ENCODE measurements around the gene MUC4. TPM values are rescaled to one million over a fixed set of nuclear protein-coding genes. Genes with fewer than 3 reads are reported as not detected.

Gene MUC4
- total and polyA plus RNA-seq, 2 of the 4 experiments (the other 2 are of a cell fraction): not detected

DNA sequence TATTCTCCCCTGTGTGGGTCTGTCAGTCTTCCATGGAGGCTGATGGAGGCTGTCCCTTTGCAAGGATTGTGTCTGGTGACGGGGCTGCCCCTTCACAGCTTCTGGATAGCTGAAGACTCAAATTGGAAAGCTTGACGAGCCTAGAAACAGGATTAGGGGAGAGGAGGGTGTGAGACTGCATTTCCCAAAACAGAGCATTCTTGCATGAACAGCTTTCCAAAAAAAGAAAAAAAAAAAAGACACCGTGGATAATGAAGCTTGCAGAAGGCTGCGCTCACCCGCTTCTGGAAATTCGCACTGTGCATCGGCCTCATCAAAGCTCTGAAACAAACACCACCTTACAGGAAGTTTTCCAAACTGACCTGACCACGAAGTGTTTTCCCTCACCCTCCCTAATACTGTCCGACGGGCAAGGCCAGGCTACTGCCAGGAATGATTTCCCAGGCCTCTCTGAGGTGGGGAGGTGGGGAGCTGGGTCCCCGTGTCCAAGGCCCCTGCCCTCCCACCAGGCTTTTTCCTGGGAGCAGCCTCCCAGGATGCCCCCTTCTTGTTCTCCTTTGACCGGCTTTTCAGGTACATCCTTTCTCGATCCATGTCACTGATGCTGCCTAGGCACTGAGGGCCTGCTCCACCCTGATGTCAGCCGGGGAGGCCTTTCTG is 24.9 kb upstream of the MUC4 start:
- H4K8ac ChIP-seq (ENCODE audit: low read depth in 2 of 2, low read length in 2 of 2): no peak overlapping the region
- no peak overlapping the region for H3K27ac ChIP-seq (ENCODE audit: insufficient read depth, low read length)
- H3K79me1 ChIP-seq (ENCODE audit: low read depth in 1 of 2, low read length in 2 of 2): no peaks in the 10 kb centered on the region
- H3K4me1 ChIP-seq (ENCODE audit: control insufficient read depth, insufficient read depth, low read length): no peaks in the 10 kb centered on the region
- H3K14ac ChIP-seq (replicated peaks; ENCODE audit: low read depth, low read length): no peak overlapping the region
- H3K4me3 ChIP-seq (ENCODE audit: insufficient read depth, low read depth, low read length): no peak overlapping the region
- H2AK5ac ChIP-seq (ENCODE audit: low read depth, low read length): no peak overlapping the region
- H2BK15ac ChIP-seq (ENCODE audit: low read depth, low read length): no peak overlapping the region
- peaks cover 50% of the 10 kb centered on the region for H3K27me3 ChIP-seq (ENCODE audit: control insufficient read depth, insufficient read depth, low read length)
- no peak overlapping the region for H3K9ac ChIP-seq (ENCODE audit: low read depth, low read length)
- DNase-seq: no peak
- no peaks in the 10 kb centered on the region for H4K20me1 ChIP-seq (ENCODE audit: insufficient read depth, low read length)
- no peak for TF ChIP-seq NFE2L2 (IDR thresholded peaks at IDR 0.05; ENCODE audit: low read depth, low read length)
- no peak for TF ChIP-seq SMC3 (IDR thresholded peaks at IDR 0.05; ENCODE audit: low read depth, low read length)
- no peak for TF ChIP-seq RCOR1 (IDR thresholded peaks at IDR 0.05; ENCODE audit: insufficient replicate concordance, low read length)
- H2BK120ac ChIP-seq (ENCODE audit: low read depth, low read length): no peak overlapping the region
- H3K4ac ChIP-seq (ENCODE audit: low read depth, low read length): no peak overlapping the region
- in situ Hi-C loops (cut with MboI; ENCODE audit: low sequenced_read_pairs) (no loop called here), intact Hi-C loops (cut with micrococcal nuclease) (no loop called here), dilution Hi-C loops (cut with HindIII; ENCODE audit: low sequenced_read_pairs, unreplicated experiment) (no loop called here)
- no peak overlapping the region for H2BK5ac ChIP-seq (ENCODE audit: low read depth, low read length, poor library complexity, severe bottlenecking)
- ChIA-PET POLR2A (ENCODE audit: unreplicated experiment) (no interaction called here), CTCF (interaction anchor here (1.6 kb wide), 1 partner anchor 14 kb away, joined by 4 read pairs; no protein-coding TSS in a partner anchor)
- H3K56ac ChIP-seq (ENCODE audit: extremely low read depth, insufficient read depth, low read length): no peak overlapping the region
- ATAC-seq (ENCODE audit: low read depth): no peak
- H3K9me3 ChIP-seq (ENCODE audit: control insufficient read depth, insufficient read depth, low read length): no peaks in the 10 kb centered on the region
- no TSS peak for BruUV-seq (replicated peaks)
- no CpG with 5 or more reads among the region's 14 CpGs for WGBS, 2 experiments (ENCODE audit: extremely low coverage in 2 of 2, insufficient read length in 1 of 2)
- no peak overlapping the region for H2BK20ac ChIP-seq (ENCODE audit: low read depth, low read length)
- H4K5ac ChIP-seq (ENCODE audit: low read depth, low read length): no peak overlapping the region
- no peak overlapping the region for H3K4me2 ChIP-seq (ENCODE audit: low read depth, low read length)
- H3K18ac ChIP-seq (ENCODE audit: low read depth, low read length): no peak overlapping the region
- no peaks in the 10 kb centered on the region for H3K36me3 ChIP-seq (ENCODE audit: control insufficient read depth, insufficient read depth, low read length)
- H3K9me1 ChIP-seq (ENCODE audit: insufficient read depth, low read length): no peaks in the 10 kb centered on the region
- H3K23ac ChIP-seq (ENCODE audit: low read depth, low read length): no peak overlapping the region
- H4K91ac ChIP-seq (ENCODE audit: insufficient read depth, low read depth, low read length): no peak overlapping the region
- no peak overlapping the region for H2AFZ ChIP-seq (replicated peaks; ENCODE audit: low read length, poor library complexity)
- H2AK9ac ChIP-seq (replicated peaks; ENCODE audit: low read depth, low read length, poor library complexity): no peak overlapping the region

Measured in IMR-90 (cell line).